HG02884 (cell line): ENCODE data around the gene RAP2A.

Source experiments
- ATAC-seq: cut with Tn5 transposase; IDR thresholded peaks from one replicate; pipeline ENCODE4 v1.9.1; 2021; ENCODE audit warnings: mild to moderate bottlenecking, moderate library complexity; ENCODE audit not compliant: unreplicated experiment

The RAP2A gene

DNA sequence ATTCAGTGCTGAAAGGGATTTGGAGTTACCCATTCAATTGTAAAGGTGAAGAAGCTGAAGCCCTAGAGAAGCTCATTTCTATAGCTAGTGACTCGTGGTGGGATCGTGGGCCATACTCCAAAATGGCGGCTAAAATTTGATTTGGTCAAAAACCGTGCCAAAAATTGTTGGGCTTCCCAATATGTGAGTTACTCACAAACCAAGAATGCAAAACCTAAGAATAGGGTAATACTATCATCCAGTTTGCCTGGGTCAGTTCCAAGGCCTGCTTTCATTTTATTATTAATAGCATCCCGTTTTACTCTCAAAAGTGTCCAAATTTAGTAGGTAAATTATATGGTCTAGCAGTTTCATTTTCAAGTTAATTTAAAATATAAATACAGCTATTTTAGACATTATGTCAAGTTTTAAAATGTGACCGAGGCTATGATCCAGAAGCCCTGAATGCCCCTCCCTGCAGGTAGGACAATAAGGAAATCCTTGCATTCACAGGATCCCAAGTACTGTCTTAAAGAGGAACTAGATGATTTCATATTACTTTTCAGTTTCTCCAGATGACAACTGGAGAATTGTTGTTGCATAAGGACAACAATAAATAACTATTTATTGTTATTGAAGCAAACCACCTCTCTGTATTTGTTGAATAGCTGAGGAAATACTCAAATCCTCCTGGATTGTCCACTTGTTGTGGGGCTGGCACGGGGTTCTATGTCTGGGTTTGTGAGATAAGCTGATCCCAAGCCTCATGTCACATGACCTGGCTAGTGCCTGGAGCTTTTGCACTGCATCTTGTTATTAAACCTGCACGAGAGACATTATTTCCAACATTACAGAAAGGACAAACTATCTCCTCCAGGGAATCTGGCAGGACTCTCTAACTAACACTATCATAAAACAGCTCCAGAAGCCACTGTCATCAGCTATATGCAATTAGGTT lies 11.6 kb upstream of the RAP2A start:
- ATAC-seq: no peak

DNA sequence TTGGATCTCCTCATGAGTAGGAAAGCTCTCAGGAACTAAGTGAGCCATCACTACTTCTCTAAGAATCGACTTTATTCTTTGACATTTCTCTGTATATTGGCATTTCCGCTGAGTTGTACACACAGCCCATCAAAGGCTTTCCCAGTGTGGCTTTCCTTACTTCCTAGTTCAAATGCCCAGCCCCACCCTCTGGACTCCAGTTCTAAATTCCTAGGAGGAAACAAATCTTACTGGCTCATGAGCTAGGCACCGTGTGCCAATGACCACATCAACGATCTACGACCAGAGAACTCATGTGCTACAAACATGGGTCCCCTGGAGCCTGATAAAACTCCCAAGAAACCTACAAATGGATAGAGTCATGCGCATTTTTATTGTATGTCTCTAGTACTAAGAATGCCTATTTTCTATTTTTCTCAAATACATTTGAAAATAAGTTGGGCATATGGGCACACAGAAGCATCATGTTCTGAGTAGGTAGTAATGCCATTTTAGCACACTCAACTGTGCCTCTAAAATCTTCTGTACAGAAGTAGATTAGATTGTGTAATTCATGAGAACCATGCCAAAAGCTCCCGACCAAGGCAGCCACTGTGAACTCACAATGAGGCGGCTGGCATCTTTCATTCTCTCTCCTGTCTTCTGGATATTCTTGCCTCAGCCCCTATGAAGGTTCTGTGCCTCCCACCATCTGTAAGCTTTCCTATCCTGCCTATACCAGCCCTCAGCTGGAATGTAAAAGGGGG lies 10.5 kb upstream of the RAP2A start:
- no peak for ATAC-seq

DNA sequence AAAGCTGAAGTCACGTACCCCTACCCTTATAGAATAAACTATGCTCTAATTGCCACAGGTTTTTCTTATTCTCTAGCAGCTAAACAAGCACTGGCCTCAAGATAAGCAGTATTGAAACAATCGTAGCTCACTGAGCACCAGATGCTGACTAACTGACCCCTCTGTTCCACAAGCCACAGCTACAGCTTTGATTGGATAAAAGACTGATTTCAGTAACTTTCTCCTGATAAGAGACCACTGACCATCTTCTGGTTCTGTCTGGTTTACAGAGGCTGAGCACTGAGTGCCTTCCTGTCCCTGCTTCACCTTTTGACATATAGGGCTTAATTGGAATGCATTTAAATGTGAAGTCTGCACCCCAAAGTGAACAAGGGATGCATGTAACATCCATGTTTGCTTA lies 8.4 kb upstream of the RAP2A start:
- ATAC-seq: no peak

DNA sequence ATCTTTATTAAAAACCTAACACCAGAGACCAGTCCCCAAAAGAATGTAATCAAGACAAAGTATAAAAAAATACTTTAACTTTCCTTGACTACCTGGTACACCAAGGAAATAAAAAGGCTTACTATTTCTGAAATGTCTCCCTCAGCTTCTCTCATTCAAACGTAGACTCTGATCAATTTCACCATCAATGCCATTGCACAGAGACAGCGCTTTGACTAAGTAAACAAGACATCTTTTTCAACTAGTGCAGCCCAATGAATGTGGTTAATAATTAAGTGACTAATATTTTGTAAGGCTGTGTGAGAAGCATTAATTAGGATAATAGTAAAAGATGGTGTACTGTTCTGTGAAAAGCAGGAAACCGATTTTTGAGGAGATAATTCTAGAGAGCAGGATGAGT lies 7.3 kb upstream of the RAP2A start:
- ATAC-seq: no peak

DNA sequence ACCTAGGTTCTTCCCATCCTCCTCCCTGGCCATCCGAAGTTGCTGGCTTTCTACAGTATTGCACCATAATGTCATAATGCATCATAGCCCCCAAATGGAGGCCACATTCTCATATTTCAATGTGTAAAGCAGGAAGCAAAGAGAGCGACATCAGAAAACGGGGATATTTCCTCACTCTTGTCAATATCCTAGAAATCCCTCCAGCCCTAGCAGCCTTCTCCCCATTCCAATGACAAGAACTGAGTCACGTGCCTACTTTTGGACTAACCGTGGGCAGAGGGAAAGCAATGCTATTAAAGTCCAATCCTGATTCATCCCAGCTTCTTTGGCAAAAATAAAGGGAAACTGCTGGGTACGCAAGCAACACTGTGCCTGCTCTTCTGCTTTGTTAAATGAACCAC lies 4.3 kb upstream of the RAP2A start:
- no peak for ATAC-seq

DNA sequence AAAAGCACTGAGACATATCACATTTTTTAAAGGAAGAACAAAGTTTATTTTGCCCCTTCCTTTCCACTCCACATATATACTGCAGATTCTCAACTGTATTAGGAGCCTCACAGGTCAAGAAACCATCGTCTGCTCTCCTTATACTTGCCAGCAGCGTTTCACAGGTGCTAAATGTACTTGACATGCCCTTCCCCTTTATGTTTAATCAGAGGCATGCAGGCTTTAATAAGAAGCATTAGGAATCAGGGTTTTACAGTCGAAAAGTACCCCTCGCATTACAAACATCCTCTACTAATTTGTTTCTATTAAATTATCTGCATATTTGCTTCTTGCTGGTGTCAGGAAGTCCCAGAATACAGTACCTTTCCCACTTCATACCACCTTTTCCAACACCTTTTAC lies 3.7 kb upstream of the RAP2A start:
- ATAC-seq: no peak

DNA sequence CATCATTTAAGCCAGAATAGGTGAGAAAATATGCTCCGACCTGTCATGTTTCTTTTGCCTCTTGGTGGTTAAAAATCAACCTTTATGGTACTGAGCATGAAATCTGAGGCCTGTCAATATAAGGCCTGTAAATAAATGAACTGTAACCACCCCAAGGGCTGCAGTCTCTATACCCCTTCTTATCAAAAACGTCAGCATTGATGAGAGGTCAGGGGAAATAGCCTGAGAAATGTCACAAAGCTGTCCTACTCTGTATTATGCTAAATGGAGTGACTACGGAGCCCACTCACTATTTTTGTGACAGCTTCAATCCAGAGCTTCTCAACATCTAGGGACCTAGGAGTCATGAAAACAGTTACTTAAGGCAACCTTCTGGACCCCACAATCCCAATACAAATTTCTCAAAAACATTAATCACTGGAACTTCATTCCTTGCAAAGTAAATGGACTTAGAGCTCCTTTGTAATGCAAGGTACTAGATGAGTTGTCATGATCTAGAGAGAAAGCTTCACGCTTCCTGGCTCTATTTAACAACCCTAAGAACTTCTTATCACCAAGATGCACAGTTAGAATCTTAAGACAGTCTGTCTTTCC lies 2.7 kb upstream of the RAP2A start:
- ATAC-seq: no peak

DNA sequence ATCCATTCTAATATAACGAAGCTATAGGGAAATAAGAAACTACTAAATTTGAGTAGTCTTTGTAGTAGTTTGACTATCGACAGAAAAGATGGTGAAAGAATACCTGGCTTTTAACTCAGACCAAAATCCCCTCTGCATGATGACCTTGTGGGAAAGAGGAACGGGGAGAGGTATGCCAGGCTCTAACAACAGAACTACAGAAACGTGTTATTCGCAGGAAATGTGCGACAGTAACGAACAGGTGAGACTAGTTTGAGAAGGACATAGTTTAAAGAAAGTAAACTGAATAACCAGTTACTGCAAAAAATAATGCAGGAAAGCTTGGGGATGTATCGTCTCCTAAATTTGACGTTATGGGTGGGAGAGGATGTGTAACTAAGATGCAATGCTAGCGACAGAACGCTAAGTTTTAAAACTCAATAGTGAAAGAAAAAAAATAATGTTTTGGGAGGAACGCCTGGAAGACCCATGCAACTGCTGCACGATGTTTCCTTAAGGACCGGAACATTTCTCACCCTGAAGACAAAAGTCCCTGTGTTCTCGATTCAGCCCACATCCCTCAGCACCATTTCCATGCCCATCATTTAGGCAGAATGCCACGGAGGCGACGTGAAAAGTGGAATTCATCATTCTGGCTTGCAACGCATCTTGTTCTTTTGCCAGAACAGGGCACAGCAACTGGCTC lies 1.6 kb upstream of the RAP2A start:
- ATAC-seq: no peak

DNA sequence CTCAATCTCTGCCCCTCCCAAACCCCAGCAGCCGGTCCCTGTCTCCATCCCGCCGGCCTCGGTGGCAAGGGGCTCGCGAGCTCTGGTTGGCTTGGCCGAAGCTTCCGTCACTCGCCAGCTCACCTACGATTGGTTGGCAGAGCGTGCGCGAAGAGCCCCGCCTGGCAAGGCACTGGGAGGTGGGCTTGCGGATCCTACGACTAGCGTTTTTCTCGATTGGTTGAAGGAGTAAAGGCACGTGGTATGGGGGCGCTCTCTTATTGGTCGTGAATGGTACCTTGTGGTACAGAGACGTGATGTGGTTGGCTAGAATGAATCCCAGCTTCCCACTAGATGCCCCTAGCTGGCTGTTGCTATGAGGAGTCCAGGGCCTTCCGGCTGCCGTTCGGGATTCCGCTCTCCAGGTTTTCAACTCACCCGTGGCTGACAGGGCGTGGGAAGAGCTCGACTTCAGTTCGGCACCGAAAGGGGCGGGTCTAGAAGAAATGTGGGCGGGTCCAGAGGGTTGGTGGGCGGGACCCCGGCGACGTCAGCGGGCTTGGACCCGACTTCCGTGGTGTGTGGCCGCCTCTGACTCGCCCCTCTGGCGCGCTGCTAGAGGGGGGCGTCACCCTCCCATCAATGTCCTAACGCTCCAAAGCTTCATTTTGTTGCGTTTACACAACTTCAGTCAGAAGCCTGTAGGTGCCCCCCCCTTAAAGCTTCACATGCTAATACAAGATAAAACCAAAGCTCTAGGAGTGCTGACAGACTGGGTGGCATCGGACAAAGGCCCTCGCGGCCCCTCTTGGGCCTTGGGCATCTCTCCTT lies 847 bp upstream of the RAP2A start:
- peak; percentile 76 for ATAC-seq

DNA sequence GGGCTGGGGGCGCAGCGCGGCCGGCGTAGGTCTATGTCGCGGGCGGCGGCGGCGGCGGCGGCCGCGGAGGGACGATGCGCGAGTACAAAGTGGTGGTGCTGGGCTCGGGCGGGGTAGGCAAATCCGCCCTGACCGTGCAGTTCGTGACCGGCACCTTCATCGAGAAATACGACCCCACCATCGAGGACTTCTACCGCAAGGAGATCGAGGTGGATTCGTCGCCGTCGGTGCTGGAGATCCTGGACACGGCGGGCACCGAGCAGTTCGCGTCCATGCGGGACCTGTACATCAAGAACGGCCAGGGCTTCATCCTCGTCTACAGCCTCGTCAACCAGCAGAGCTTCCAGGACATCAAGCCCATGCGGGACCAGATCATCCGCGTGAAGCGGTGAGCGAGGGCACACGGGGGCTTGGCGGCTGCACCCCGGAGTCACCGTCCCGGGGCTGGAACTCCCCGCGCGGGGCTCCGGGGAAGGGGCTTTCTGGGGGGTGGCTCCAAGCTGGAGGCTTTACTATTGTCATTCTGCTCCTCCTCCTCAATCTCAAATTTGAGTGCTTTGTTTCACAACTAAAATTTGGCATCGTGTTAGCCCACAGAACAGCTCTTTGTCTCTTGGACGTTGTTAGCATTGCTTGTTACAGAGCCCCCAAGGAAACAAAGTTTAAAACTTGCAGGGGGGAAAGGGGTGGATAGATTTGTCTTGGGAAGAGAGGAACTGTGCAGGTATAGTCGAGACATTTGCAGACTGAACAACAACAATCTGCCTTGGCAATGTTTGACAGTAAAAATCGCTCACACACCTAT lies 630 bp downstream of the RAP2A start:
- no peak for ATAC-seq

DNA sequence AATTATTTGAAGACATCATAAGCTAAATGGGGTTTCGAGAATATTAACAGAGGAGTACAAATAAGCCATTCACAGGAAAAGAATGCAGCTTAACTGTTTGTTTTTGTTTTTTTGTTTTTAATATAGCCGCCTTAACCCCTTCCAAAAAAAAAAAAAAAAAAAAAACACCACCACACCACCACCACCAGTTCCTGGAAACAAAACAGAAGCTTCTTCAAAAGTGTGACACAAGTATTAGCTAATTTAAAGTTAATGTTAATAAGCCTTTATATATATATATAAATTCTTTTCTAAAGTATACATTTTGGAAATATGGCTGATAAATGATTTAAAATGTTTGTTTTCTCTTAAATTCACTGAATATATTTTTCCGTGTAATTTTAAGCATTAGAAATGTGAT lies 1.4 kb downstream of the RAP2A start:
- no peak for ATAC-seq

DNA sequence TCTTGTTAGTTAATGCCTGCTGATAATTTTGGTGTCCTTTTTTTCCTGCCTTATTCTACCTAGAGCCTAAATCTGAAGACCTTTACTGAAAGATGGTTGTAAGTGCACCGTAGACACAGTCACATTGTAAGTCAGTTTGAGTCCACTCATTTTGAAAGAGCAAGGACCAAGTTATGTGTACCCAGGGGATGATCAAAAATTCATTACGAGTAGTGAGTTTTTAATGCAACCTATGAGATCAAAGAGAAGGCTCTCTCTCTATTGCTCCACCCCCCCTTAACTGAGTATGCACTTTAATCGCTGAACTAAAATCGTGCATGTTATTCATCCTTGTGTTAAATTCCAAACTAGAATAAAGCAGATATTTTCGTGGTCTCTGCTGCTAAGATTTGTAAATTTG lies 1.8 kb downstream of the RAP2A start:
- no peak for ATAC-seq

DNA sequence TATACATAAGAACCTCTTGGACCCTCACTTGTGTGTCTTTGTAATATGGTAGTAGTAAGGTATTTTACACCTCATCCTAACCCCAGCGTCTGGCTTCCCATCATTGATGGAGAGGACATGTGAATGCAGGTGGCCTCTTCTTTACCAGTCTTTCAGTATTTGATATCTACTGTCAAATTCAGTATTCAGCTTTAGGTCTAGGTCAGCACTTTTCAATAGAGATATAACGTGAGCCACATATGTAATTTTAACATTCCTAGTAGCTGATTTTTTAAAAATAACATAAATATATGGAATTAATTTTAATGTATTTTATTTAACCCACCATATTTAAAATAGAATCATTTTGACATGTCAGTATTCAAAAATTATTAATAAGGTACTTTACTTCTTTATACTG lies 2.9 kb downstream of the RAP2A start:
- no peak for ATAC-seq

DNA sequence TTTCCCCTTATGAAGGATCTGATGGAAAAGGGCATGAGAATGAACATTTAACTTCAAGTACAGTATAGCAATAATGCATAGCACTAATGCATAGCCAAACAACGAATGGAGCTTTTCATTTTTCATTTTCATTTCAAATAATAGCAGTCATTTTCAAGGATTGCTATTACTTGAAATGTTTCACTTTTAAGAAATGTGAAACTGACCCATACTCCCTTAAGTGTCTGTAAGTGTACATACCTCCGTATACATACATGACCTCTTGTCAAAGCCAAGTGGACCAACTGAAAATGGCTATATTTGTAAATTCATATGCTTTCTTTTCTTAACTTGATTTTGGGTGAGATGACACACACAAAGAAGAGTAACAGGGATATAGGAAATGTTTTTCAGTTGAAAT lies 3.8 kb downstream of the RAP2A start:
- no peak for ATAC-seq

DNA sequence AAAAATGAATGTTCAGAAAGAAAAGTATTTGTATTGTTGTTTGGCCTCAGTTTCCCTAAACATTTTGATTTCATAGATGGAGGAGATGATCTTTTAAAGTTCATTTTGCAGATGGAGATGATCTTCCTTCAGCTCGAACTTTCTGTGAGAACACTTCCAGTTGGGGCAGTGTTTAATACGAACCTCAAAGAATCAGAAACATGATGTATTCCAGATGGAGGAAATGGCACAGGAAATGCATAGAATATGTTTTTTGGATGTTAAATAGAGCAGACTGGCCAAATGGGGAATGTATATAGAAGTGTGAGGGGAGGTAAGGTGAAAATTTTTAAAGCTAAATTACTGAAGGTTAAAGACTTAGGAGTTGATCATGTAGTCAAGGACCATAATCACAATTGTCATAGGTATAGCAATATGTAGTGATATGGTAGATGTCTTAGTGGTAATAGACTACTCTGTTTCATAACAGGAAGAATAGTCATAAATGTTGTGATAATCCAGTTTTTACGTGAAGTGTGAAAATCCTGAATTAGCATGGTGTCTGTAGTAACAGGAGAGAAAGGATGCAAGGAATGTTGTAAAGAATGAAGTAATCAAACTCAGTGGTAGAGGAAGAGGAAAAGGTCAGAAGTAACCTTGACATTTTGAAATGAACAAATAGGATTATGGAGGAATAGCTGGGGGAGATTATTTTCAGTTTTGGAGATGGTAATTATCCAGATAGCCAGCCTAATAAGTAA lies 5.1 kb downstream of the RAP2A start:
- no peak for ATAC-seq

DNA sequence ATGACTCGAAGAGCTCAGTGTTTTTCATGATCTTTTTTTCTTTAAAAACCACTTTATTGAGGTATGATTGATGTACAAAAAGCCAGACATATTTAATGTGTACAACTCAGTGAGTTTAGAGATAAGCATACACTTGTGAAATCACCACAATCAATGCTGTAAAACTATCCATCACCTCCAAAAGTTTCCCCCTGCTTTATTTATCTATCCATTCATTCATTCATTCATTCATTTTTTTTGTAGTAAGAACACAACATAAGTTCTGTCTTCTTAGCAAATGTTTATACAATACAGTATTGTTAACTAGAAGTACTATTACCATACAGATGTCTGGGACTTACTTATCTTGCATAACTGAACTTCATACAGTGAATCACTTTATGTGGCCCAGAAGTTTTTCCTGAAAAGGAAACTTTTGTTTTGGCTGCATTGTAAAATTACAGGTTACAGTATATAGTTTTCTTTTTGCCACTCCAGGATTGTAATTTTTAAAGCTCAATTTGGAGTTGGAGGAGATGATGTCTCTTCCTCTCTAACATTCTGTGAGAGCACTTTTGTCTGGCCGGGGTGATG lies 6.7 kb downstream of the RAP2A start:
- ATAC-seq: no peak

DNA sequence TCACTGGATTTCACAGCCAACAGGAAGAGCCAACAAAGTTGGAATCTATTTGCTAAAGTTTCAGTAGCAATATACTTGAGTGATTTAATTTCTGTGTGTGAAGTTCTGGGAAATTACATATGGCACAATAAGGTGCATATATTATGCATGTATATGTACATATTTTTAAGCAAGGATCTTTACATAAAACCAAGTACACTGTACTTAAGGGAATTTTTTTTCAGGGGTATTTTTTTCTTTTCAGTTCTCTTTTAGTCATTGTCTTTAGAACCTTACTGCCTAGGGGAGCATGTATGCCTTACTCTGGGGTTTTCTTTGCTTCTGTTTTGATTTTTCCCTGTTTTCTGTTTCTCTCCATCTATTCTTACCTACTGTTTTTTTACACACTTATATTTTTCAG lies 7.4 kb downstream of the RAP2A start:
- peak; percentile 80 for ATAC-seq

DNA sequence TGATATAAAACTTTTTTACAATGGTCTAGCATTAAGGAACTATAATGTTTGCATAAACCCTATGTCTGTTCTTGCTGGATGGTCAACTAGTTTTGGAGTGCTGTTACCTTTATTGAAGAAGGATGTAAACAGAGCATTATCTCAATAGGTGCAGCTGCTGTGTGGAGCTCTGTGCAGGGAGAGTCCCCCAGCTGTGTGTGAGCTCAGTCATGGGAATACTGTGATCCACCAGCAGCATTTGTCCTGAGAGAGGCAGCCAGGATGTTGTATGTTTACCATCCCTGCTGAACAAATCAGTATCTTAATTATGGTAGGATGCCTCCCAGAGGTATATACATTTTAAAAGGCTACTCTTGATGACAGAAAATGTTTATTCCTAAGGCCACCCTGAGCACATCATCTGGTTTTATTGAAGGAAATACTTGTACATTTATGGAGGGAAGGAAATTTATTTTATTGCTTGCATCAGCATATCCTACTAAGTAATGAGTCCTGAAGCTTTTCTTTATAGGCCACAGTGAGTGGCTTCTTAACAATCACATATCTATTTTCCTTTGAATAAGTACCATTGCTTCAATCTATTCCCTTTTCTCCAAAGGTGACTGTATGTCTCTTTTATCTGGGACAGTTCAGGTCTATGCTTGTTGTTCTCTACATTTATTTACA lies 11.7 kb downstream of the RAP2A start:
- ATAC-seq: no peak
